Fibroblast of gingiva (primary cell): ENCODE measurements around the gene NMT1.

Experiments used
- DNase-seq: peaks from one replicate; pipeline ENCODE4 v3.0.0-alpha.2; 2011; ENCODE audit warnings: low read depth

The NMT1 gene

GRCh38 chr17:45150911-45151809 is 90.0 kb downstream of the NMT1 start:
- no peak for DNase-seq

- DNase-seq = no peak
These were observed 93.9 kb downstream of the NMT1 start for GRCh38 chr17:45155029-45155428.

DNA sequence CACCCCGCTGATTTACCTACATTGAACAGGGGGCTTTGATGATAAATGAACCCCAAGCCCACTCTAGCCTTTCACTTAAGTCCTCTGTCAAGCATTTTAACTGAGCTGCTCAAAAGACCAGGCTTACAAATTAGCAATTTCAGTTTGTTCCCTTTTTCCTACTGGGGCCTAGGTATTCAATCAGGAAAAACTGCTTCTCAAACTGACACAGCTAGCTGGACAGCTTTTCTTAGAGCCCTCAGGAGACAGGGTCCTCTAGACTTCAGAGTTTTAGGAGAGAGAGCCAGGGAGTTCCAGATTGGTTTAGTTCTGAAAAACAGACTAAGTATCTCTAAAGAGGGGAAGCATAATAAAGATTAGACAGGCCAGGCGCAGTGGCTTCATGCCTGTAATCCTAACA is 94.4 kb downstream of the NMT1 start:
- no peak for DNase-seq

DNA sequence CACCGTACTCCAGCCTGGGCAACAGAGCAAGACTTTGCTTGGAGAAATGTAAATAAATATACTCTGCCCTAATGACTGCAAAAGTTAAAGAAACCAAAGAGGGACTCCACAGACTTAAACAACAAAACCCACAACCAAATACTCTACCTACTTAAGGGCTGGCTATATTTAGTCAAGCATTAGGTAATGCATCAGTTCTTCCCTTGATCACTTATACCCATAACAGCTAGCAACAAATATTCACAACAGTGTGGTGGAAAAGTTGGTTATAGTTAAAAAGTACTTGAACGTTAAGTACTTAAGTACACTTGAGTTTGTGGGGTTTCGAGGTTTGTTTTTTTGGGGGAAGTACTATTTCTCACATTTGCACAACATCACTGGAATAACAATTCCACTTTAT is 95.1 kb downstream of the NMT1 start:
- no peak for DNase-seq
